HepG2 (cell line): Measurements from ENCODE around the gene SETD1A. TPM values are rescaled to one million over a fixed set of nuclear protein-coding genes. Genes with fewer than 3 reads are reported as not detected.

Experiments used
- CBX1 ChIP-seq: IDR thresholded peaks from one replicate; pipeline ENCODE4 v1.6.1; 2016; ENCODE audit warnings: antibody characterized with exemption, low read depth
- KLF11 ChIP-seq: IDR thresholded peaks from 2 replicates; pipeline ENCODE4 v1.6.1; 2016; ENCODE audit warnings: missing compliant biosample characterization
- MYPOP ChIP-seq: sonication (generic); formaldehyde crosslinking; IDR thresholded peaks from 2 replicates; pipeline ENCODE4 v1.8.1; 2023; ENCODE audit warnings: mild to moderate bottlenecking, moderate library complexity, missing genetic modification reagents
- NFIC ChIP-seq: IDR thresholded peaks from 2 replicates; pipeline ENCODE4 v1.6.1; 2012; ENCODE audit warnings: mild to moderate bottlenecking, low read length, inconsistent platforms
- RARG ChIP-seq: sonication (generic); formaldehyde crosslinking; IDR thresholded peaks from 2 replicates; pipeline ENCODE4 v1.4.0; 2020; ENCODE audit warnings: low read depth, mild to moderate bottlenecking, missing genetic modification reagents
- RNF2 ChIP-seq: fragments of 450-650 bp; conservative IDR thresholded peaks from 2 replicates; pipeline ENCODE4 v1.6.1; 2016; ENCODE audit warnings: low read depth
- SMAD3 ChIP-seq: sonication (generic); formaldehyde crosslinking; IDR thresholded peaks from 2 replicates; pipeline ENCODE4 v1.4.0; 2020; ENCODE audit warnings: missing genetic modification reagents
- STAT5B ChIP-seq: sonication (generic); formaldehyde crosslinking; IDR thresholded peaks from 2 replicates; pipeline ENCODE4 v1.4.0; 2020; ENCODE audit warnings: missing genetic modification reagents
- TCF7L2 ChIP-seq: IDR thresholded peaks from 2 replicates; pipeline ENCODE4 v1.6.1; 2011; ENCODE audit warnings: mild to moderate bottlenecking, low read depth, low read length, moderate library complexity
- ZNF18 ChIP-seq: sonication (generic); formaldehyde crosslinking; IDR thresholded peaks from 2 replicates; pipeline ENCODE4 v1.8.0; 2022; ENCODE audit warnings: mild to moderate bottlenecking, missing genetic modification reagents; ENCODE audit not compliant: insufficient replicate concordance
- ZNF264 ChIP-seq: sonication (generic); formaldehyde crosslinking; IDR thresholded peaks from 2 replicates; pipeline ENCODE4 v1.4.0; 2020; ENCODE audit warnings: missing genetic modification reagents
- ZNF34 ChIP-seq: sonication (generic); formaldehyde crosslinking; IDR thresholded peaks from 2 replicates; pipeline ENCODE4 v1.4.0; 2020; ENCODE audit warnings: mild to moderate bottlenecking, missing genetic modification reagents, borderline replicate concordance
- ZNF431 ChIP-seq: sonication (generic); formaldehyde crosslinking; IDR thresholded peaks from 2 replicates; pipeline ENCODE4 v1.9.0; 2022; ENCODE audit warnings: missing genetic modification reagents, low read depth, mild to moderate bottlenecking, borderline replicate concordance
- ZNF446 ChIP-seq: sonication (generic); formaldehyde crosslinking; IDR thresholded peaks from 2 replicates; pipeline ENCODE4 v1.5.0; 2020; ENCODE audit warnings: mild to moderate bottlenecking, missing genetic modification reagents
- ZNF451 ChIP-seq: sonication (generic); formaldehyde crosslinking; IDR thresholded peaks from 2 replicates; pipeline ENCODE4 v1.5.0; 2020; ENCODE audit warnings: mild to moderate bottlenecking, missing genetic modification reagents
- ZNF598 ChIP-seq: sonication (generic); formaldehyde crosslinking; IDR thresholded peaks from 2 replicates; pipeline ENCODE4 v1.5.1; 2020; ENCODE audit warnings: mild to moderate bottlenecking, missing genetic modification reagents, borderline replicate concordance
- ZNF720 ChIP-seq: sonication (generic); formaldehyde crosslinking; IDR thresholded peaks from 2 replicates; pipeline ENCODE4 v1.4.0; 2020; ENCODE audit warnings: missing genetic modification reagents
- polyA plus RNA-seq, 8 experiments: library from polyadenylated mRNA; depleted of rRNA in 3 of 8; stranded (reverse) in 7 of 8; unstranded in 1 of 8; fragments of >200 nt; fragmentation: Illumina TruSeq in 4 of 8; extraction: Trizol in 4 of 8; gene quantifications; 2 replicates each; pipeline versions ENCODE4 v1.2.1 to v1.2.3, GENCODE V29; 2011 to 2016; ENCODE audit warnings: low read depth in 4 of 8, missing spikeins in 1 of 8, mixed read lengths in 1 of 8; ENCODE audit not compliant: insufficient read depth in 1 of 8
- total RNA-seq, 5 experiments: library from RNA; depleted of rRNA; stranded (reverse); fragments of >200 nt; fragmentation: Illumina TruSeq; extraction: Trizol; gene quantifications; 2 replicates each; pipeline ENCODE4 v1.2.3, GENCODE V29; 2016; ENCODE audit warnings: low read depth in 1 of 5
- TF ChIP-seq, protein P1 (sequence below): sonication (generic); formaldehyde crosslinking; IDR thresholded peaks from 2 replicates; pipeline ENCODE4 v1.8.0; 2022; ENCODE audit warnings: mild to moderate bottlenecking, missing genetic modification reagents
- TF ChIP-seq, protein P2 (sequence below): sonication (generic); formaldehyde crosslinking; IDR thresholded peaks from 2 replicates; pipeline ENCODE4 v1.4.0; 2020; ENCODE audit warnings: missing genetic modification reagents
- TF ChIP-seq, protein P3 (sequence below): fragments of 450-650 bp; IDR thresholded peaks from 2 replicates; pipeline ENCODE4 v1.6.1; 2017; ENCODE audit warnings: mild to moderate bottlenecking

SETD1A gene
- total and polyA plus RNA-seq, 2 of the 13 experiments (the other 11 are each of a cell fraction or from before 2014, with no cell fraction given): 3.8 to 5.6 TPM

DNA sequence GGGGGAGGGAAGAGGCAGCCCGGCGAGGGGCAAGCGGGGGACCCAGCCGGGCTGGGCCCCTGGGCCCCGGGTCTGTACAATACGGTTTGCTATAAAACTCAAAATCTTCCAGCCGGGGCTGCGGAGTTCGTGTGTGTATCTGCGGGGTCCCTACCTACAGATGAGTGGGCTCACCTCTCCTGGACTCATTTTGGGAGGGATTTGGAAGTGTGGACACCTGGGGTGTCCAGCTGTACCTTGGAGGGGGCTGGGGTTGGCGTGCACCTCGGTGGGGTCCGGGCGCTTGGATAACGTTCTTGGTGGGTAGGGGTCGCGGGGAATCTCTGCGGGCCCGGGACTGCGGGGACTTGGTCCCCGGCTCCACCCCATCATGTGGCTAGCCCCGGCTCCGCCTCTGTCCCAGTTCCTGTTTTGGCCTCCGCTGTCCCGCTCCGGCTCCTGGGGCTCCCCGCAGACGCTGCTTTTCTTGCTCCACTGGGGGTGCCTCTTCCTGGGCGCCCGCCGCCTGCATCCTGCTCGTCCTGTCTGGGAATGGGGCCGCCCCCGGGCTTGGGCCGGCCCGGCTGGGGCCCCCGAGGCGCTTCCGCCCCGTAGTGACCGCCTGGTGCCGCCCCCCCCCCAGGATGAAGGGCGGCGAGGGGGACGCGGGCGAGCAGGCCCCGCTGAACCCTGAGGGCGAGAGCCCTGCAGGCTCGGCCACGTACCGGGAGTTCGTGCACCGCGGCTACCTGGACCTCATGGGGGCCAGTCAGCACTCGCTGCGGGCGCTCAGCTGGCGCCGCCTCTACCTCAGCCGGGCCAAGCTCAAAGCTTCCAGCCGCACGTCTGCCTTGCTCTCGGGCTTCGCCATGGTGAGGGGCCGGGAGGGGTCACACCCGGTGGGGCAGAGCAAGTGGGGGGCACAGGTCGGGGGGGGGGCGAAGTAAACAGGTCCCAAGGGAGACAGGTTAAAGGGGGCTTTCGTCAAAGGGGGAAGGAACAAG lies 8.6 kb upstream of the SETD1A start, which contains the start of gene ORAI3 (continued):
- TF ChIP-seq, protein P1, sequence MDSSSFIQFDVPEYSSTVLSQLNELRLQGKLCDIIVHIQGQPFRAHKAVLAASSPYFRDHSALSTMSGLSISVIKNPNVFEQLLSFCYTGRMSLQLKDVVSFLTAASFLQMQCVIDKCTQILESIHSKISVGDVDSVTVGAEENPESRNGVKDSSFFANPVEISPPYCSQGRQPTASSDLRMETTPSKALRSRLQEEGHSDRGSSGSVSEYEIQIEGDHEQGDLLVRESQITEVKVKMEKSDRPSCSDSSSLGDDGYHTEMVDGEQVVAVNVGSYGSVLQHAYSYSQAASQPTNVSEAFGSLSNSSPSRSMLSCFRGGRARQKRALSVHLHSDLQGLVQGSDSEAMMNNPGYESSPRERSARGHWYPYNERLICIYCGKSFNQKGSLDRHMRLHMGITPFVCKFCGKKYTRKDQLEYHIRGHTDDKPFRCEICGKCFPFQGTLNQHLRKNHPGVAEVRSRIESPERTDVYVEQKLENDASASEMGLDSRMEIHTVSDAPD (CRISPR knock-in tag): no peak
- TF ChIP-seq ZNF18 (CRISPR knock-in tag): no peak
- 0 out of 2 replicates have a peak, but pooled peaks have one; percentile 15 for TF ChIP-seq STAT5B
- no peak; the same call in 1 of the 2 replicates for TF ChIP-seq RARG (CRISPR knock-in tag)
- TF ChIP-seq SMAD3 (CRISPR knock-in tag): no peak
- no peak for TF ChIP-seq CBX1
- TF ChIP-seq KLF11 (CRISPR knock-in tag): no peak
- TF ChIP-seq ZNF720 (CRISPR knock-in tag): no peak
- no peak; the same call in 1 of the 2 replicates for TF ChIP-seq NFIC
- TF ChIP-seq ZNF598 (CRISPR knock-in tag): no peak
- TF ChIP-seq, protein P2, sequence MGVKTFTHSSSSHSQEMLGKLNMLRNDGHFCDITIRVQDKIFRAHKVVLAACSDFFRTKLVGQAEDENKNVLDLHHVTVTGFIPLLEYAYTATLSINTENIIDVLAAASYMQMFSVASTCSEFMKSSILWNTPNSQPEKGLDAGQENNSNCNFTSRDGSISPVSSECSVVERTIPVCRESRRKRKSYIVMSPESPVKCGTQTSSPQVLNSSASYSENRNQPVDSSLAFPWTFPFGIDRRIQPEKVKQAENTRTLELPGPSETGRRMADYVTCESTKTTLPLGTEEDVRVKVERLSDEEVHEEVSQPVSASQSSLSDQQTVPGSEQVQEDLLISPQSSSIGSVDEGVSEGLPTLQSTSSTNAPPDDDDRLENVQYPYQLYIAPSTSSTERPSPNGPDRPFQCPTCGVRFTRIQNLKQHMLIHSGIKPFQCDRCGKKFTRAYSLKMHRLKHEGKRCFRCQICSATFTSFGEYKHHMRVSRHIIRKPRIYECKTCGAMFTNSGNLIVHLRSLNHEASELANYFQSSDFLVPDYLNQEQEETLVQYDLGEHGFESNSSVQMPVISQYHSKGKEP (CRISPR knock-in tag): no peak
- TF ChIP-seq RNF2: no peak
- TF ChIP-seq TCF7L2: no peak
- TF ChIP-seq ZNF34: no peak; the same call in 1 of the 2 replicates
- 0 out of 2 replicates have a peak, but pooled peaks have one; percentile 12 for TF ChIP-seq MYPOP (CRISPR knock-in tag)
- TF ChIP-seq ZNF264 (CRISPR knock-in tag): 0 out of 2 replicates have a peak, but pooled peaks have one; percentile 56
- TF ChIP-seq, protein P3, sequence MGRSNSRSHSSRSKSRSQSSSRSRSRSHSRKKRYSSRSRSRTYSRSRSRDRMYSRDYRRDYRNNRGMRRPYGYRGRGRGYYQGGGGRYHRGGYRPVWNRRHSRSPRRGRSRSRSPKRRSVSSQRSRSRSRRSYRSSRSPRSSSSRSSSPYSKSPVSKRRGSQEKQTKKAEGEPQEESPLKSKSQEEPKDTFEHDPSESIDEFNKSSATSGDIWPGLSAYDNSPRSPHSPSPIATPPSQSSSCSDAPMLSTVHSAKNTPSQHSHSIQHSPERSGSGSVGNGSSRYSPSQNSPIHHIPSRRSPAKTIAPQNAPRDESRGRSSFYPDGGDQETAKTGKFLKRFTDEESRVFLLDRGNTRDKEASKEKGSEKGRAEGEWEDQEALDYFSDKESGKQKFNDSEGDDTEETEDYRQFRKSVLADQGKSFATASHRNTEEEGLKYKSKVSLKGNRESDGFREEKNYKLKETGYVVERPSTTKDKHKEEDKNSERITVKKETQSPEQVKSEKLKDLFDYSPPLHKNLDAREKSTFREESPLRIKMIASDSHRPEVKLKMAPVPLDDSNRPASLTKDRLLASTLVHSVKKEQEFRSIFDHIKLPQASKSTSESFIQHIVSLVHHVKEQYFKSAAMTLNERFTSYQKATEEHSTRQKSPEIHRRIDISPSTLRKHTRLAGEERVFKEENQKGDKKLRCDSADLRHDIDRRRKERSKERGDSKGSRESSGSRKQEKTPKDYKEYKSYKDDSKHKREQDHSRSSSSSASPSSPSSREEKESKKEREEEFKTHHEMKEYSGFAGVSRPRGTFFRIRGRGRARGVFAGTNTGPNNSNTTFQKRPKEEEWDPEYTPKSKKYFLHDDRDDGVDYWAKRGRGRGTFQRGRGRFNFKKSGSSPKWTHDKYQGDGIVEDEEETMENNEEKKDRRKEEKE: no peak
- no peak; the same call in 1 of the 2 replicates for TF ChIP-seq ZNF451 (CRISPR knock-in tag)
- peak; percentile 86; the same call in 1 of the 2 replicates for TF ChIP-seq ZNF446
- TF ChIP-seq ZNF431 (CRISPR knock-in tag): no peak; the same call in 1 of the 2 replicates
